Pancreas (tissue), 10 donors: Measurements from ENCODE around the gene AFG3L2. TPM values are rescaled to one million over a fixed set of nuclear protein-coding genes. Genes with fewer than 3 reads are reported as not detected.

Experiments used
- ATAC-seq, 4 donors: fragments of 200-7000 bp; cut with Tn5 transposase; one replicate each; pipeline versions ENCODE4 v1.8.0 to v1.9.1; 2020; ENCODE audit warnings: mild to moderate bottlenecking in 4 of 4, moderate library complexity in 4 of 4
- DNase-seq, 6 donors: peaks; one replicate each; pipeline ENCODE4 v3.0.0-alpha.2; 2020
- FAIRE-seq: peaks from 2 replicates; lab custom pipeline; 2012; peaks lifted over from hg19 to GRCh38; lab: Jason Lieb, UNC
- H3K27ac ChIP-seq, 4 donors: fragments of 200-600 bp; sonication (generic); 1 replicate in 3 of 4; 2 replicates in 1 of 4; pipeline versions ENCODE4 v1.5.0 to v1.8.0; 2020
- H3K27me3 ChIP-seq, 4 donors: fragments of 200-600 bp; one replicate each; pipeline ENCODE4 v1.8.0; 2021
- H3K36me3 ChIP-seq, 3 donors: fragments of 200-600 bp; sonication (generic) in 1 of 3; one replicate each; pipeline versions ENCODE4 v1.5.0 to v1.8.0; 2020 to 2021
- H3K4me1 ChIP-seq, 3 donors: fragments of 200-600 bp; one replicate each; pipeline ENCODE4 v1.8.0; 2021
- H3K4me3 ChIP-seq, 4 donors: fragments of 200-600 bp; sonication (generic) in 2 of 4; one replicate each; pipeline versions ENCODE4 v1.5.0 to v1.8.0; 2020 to 2021
- H3K9me3 ChIP-seq, 4 donors: fragments of 200-600 bp; one replicate each; pipeline ENCODE4 v1.8.0; 2021
- WGBS, 2 donors: extraction: QIAGEN DNeasy Blood & Tissue Kit; methylation state at CpG; one replicate each; pipeline ENCODE4 v1.1.7; 2013; 5-methylcytosine and 5-hydroxymethylcytosine counted together
- intact Hi-C, 3 donors: fragments of 100-400 bp; cut with DNase I; formaldehyde crosslinking; loops; one replicate each; pipeline versions ENCODE4 v1.11.1 to v1.14.2; 2022
- polyA plus RNA-seq, 2 donors: library from polyadenylated mRNA; stranded (reverse); fragments of 200-250 nt; gene quantifications; one replicate each; pipeline ENCODE4 v1.2.3, GENCODE V29; 2013
- total RNA-seq, 6 donors: library from RNA; stranded (reverse); fragmentation: NEBNext Ultra II Directional in 4 of 6; extraction: Animal tissue kit (Norgen Biotek cat#: 25700) in 4 of 6; gene quantifications; one replicate each; pipeline versions ENCODE4 v1.2.1 to v1.2.4, GENCODE V29; 2021 to 2023
- TF ChIP-seq, protein P1 (sequence below), 4 donors: fragments of 200-600 bp; sonication (generic) in 3 of 4; IDR thresholded peaks; one replicate each; pipeline versions ENCODE4 v1.5.0 to v1.8.0; 2021; ENCODE audit warnings: antibody characterized with exemption in 4 of 4
- donor health status: healthy with polysubstance abuse.
- donor health status: DM: no; HTN: no; CAD: no; lungs with moderate emphysema.
- donor health status: DM: no; HTN: no; CAD: no.
- donor health status: control.
- donor health status: control.
- donor health status: Bipolar disorder and iron deficiency.
- donor health status: DM: yes; HTN: yes; CAD: no.
- donor health status: DM: no; HTN: no; CAD: no.
- donor health status: DM: no; HTN: no; CAD: no.
- donor health status: DM: yes; HTN: yes; CAD: no.

Gene AFG3L2
- total and polyA plus RNA-seq, 8 donors = 13.6 to 31.1 (median 23.4) TPM

DNA sequence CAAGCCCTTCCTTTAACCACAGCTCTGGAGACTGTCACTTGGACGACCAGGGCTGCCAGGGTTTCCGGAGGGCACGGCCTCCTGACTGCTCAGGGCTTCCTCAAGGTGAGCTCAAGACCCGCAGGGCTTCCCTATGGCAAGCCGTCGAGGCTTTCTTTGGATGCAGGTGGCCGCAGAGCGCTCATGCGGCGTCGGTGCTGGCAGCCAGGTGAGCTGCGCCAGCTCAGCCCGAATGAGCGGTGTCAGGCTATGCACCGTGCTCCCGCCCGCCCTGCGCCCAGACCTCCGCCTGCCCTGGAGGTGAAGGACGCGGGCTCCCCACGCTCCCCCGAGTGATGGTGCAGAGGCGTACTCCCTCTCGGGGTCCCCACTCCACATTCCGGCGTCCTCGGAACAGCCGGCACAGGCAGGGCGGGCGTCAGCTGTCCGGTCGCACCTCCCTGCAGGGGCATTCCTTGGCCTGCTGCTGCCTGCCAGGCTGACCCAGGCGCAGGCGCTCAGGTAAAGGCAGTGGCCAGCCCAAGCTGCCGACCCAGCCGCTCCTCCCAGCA lies 89.8 kb downstream of the AFG3L2 start:
- Histone ChIP-seq H3K4me3 (peak overlapping the region; percentile 21 to 53 (median 34)), H3K9me3 (no peaks in the 10 kb centered on the region), H3K36me3 (no peaks in the 10 kb centered on the region), H3K27ac (peak overlapping the region in 1 of 4 donors; percentile 40), H3K27me3 (no peaks in the 10 kb centered on the region), H3K4me1 (peaks cover 0 to 7% (median 0%) of the 10 kb centered on the region in 3 donors)
- peak in 1 of 6 donors; percentile 75 for DNase-seq
- 16 to 26% methylated on average over 35 to 37 of the region's 37 CpGs for WGBS, 2 donors
- ATAC-seq = peak; percentile 72 to 88 (median 82)
- TF ChIP-seq, protein P1, sequence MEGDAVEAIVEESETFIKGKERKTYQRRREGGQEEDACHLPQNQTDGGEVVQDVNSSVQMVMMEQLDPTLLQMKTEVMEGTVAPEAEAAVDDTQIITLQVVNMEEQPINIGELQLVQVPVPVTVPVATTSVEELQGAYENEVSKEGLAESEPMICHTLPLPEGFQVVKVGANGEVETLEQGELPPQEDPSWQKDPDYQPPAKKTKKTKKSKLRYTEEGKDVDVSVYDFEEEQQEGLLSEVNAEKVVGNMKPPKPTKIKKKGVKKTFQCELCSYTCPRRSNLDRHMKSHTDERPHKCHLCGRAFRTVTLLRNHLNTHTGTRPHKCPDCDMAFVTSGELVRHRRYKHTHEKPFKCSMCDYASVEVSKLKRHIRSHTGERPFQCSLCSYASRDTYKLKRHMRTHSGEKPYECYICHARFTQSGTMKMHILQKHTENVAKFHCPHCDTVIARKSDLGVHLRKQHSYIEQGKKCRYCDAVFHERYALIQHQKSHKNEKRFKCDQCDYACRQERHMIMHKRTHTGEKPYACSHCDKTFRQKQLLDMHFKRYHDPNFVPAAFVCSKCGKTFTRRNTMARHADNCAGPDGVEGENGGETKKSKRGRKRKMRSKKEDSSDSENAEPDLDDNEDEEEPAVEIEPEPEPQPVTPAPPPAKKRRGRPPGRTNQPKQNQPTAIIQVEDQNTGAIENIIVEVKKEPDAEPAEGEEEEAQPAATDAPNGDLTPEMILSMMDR (IDR thresholded peaks at IDR 0.05) = no peak
- intact Hi-C loops = no loop called here
- FAIRE-seq = no peak

DNA sequence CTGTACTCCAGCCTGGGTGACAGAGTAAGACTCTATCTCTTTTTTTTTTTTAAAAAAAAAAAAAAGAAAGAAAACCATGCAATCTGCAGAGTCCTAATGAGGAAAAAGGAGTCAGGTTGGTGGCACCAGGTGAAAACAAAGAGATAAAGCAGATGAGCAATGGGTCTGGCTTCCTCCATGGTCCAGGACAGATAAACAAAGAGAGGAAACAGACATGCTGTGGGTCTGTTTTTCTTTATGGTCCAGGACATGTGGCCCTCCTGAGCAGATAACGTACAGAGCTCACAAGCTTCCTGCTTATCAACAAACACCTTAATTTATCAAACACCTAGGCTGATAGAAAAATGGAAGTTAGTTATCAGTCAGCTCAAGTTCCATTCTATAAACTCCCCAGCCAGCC lies 93.4 kb downstream of the AFG3L2 start:
- FAIRE-seq (no peak), DNase-seq (no peak), ATAC-seq (no peak)
- intact Hi-C loops = no loop called here
- Histone ChIP-seq H3K27ac (no peak overlapping the region), H3K4me1 (peaks cover 0 to 5% (median 0%) of the 10 kb centered on the region in 3 donors), H3K36me3 (no peaks in the 10 kb centered on the region), H3K27me3 (no peaks in the 10 kb centered on the region), H3K4me3 (no peak overlapping the region), H3K9me3 (no peaks in the 10 kb centered on the region)
- 44 to 45% methylated on average over 1 of the region's 1 CpG for WGBS, 2 donors
- TF ChIP-seq, protein P1 (IDR thresholded peaks at IDR 0.05) = no peak

DNA sequence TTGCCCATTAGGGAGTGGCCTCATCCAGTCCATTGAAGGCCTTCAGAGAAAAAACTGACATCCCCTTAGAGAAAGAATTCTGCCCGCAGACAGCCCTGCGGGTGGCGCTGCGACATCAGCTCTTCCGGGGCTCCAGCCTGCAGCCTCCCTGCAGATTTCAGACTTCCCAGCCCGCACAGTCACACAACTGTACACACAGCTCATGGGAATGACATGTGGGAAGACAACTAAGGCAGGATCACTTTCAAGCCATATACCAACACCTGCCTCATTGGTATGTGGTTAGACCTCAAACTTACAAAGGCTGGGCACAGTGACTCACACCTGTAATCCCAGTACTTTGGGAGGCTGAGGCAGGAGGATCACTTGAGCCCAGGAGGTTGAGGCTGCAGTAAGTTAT lies 93.8 kb downstream of the AFG3L2 start:
- no peaks in the 10 kb centered on the region for H3K36me3 ChIP-seq
- intact Hi-C loops = no loop called here
- no peak overlapping the region for H3K27ac ChIP-seq
- TF ChIP-seq, protein P1 (IDR thresholded peaks at IDR 0.05) = no peak
- H3K4me1 ChIP-seq = peaks cover 0 to under 1% (median 0%) of the 10 kb centered on the region in 3 donors
- no peaks in the 10 kb centered on the region for H3K9me3 ChIP-seq
- H3K27me3 ChIP-seq = no peaks in the 10 kb centered on the region
- no peak overlapping the region for H3K4me3 ChIP-seq
- DNase-seq = no peak
- WGBS, 2 donors = 30 to 40% methylated on average over 6 of the region's 6 CpGs
- ATAC-seq = no peak
- FAIRE-seq = no peak

DNA sequence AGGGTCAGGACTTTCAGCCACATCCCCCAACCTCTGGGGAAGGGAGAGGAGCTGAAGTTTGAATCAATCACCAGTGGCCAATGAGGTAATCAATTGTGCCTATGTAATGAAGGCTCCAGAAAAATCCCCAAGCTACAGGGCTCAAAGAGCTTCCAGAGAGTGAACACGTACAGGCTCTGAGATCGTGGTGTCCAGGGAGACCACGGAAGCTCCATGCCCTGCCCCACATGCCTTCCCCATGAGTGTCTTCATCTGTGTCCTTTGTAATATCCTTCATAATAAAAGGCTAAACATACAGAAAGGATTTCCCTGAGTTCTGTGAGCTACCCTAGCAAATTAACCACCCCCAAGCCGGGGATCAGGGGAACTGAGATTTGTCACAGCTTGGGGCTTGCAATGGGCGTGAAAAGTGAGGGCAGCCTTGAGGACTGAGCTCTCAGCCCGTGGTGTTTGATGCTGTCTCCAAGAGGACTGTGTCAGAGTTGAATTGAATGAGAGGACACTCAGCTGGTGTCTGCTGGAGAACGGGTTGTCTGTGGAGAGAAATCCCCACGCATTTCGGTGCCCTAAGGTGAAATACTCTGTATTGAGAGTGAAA lies 94.5 kb downstream of the AFG3L2 start:
- no peak overlapping the region for H3K27ac ChIP-seq
- DNase-seq = no peak
- no peak for ATAC-seq
- intact Hi-C loops = no loop called here
- H3K4me1 ChIP-seq = no peaks in the 10 kb centered on the region
- no peaks in the 10 kb centered on the region for H3K36me3 ChIP-seq
- TF ChIP-seq, protein P1 (IDR thresholded peaks at IDR 0.05) = no peak
- H3K4me3 ChIP-seq = no peak overlapping the region
- H3K27me3 ChIP-seq = no peaks in the 10 kb centered on the region
- FAIRE-seq = no peak
- no peaks in the 10 kb centered on the region for H3K9me3 ChIP-seq
- 79 to 84% methylated on average over 9 of the region's 9 CpGs for WGBS, 2 donors

GRCh38 chr18:12281861-12282260 lies 95.2 kb downstream of the AFG3L2 start:
- ATAC-seq = no peak
- H3K36me3 ChIP-seq = no peaks in the 10 kb centered on the region
- no peaks in the 10 kb centered on the region for H3K9me3 ChIP-seq
- 46 to 52% methylated on average over 1 of the region's 1 CpG for WGBS, 2 donors
- no peak overlapping the region for H3K4me3 ChIP-seq
- no peaks in the 10 kb centered on the region for H3K4me1 ChIP-seq
- no peak for DNase-seq
- no peak overlapping the region for H3K27ac ChIP-seq
- intact Hi-C loops = no loop called here
- no peak for FAIRE-seq
- TF ChIP-seq, protein P1 (IDR thresholded peaks at IDR 0.05) = no peak
- no peaks in the 10 kb centered on the region for H3K27me3 ChIP-seq
